Lower lobe of right lung (tissue), 2 donors: ENCODE measurements around the gene ATPAF1. TPM values are rescaled to one million over a fixed set of nuclear protein-coding genes. Genes with fewer than 3 reads are reported as not detected.

Experiments used
- ATAC-seq, 2 donors: fragments of 200-7000 bp; cut with Tn5 transposase; one replicate each; pipeline ENCODE4 v1.9.1; 2020 to 2022; ENCODE audit warnings: mild to moderate bottlenecking in 2 of 2, moderate library complexity in 2 of 2
- DNase-seq: peaks from one replicate; pipeline ENCODE4 v3.0.0-alpha.2; 2020
- H3K27ac ChIP-seq: fragments of 200-600 bp; one replicate; pipeline ENCODE4 v1.8.0; 2022
- H3K27me3 ChIP-seq: fragments of 200-600 bp; one replicate; pipeline ENCODE4 v1.8.0; 2022; ENCODE audit warnings: low read depth
- H3K36me3 ChIP-seq: fragments of 200-600 bp; one replicate; pipeline ENCODE4 v1.8.0; 2022; ENCODE audit warnings: mild to moderate bottlenecking
- H3K4me1 ChIP-seq: fragments of 200-600 bp; one replicate; pipeline ENCODE4 v1.8.0; 2022
- H3K4me3 ChIP-seq: fragments of 200-600 bp; one replicate; pipeline ENCODE4 v1.8.0; 2022; ENCODE audit warnings: mild to moderate bottlenecking
- H3K9me3 ChIP-seq: fragments of 200-600 bp; one replicate; pipeline ENCODE4 v1.8.0; 2022
- intact Hi-C: fragments of 100-400 bp; cut with DNase I; formaldehyde crosslinking; loops from one replicate; pipeline ENCODE4 v1.11.0; 2022
- long read RNA-seq: library from polyadenylated mRNA; unstranded; transcript quantifications from one replicate; pipeline ENCODE4 v2.0.0, GENCODE V29; 2021
- total RNA-seq: library from RNA; stranded (reverse); fragmentation: NEBNext Ultra II Directional; extraction: Animal tissue kit (Norgen Biotek cat#: 25700); gene quantifications from one replicate; pipeline ENCODE4 v1.2.1, GENCODE V29; 2021
- TF ChIP-seq, protein P1 (sequence below): fragments of 200-600 bp; IDR thresholded peaks from one replicate; pipeline ENCODE4 v1.8.0; 2022; ENCODE audit warnings: antibody characterized with exemption, mild to moderate bottlenecking
- donor health status: DM: no; HTN: yes; CAD: no; lungs with severe emphysema.

Gene ATPAF1, protein sequence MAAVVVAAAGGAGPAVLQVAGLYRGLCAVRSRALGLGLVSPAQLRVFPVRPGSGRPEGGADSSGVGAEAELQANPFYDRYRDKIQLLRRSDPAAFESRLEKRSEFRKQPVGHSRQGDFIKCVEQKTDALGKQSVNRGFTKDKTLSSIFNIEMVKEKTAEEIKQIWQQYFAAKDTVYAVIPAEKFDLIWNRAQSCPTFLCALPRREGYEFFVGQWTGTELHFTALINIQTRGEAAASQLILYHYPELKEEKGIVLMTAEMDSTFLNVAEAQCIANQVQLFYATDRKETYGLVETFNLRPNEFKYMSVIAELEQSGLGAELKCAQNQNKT
- 34.9 TPM for total RNA-seq
- long read RNA-seq, full-length matches to known transcripts: 94 of 105 reads
- long read RNA-seq, partial matches to known transcripts: 2 of 105 reads
- long read RNA-seq, other reads (novel, unspliced or antisense): 9 of 105 reads

DNA sequence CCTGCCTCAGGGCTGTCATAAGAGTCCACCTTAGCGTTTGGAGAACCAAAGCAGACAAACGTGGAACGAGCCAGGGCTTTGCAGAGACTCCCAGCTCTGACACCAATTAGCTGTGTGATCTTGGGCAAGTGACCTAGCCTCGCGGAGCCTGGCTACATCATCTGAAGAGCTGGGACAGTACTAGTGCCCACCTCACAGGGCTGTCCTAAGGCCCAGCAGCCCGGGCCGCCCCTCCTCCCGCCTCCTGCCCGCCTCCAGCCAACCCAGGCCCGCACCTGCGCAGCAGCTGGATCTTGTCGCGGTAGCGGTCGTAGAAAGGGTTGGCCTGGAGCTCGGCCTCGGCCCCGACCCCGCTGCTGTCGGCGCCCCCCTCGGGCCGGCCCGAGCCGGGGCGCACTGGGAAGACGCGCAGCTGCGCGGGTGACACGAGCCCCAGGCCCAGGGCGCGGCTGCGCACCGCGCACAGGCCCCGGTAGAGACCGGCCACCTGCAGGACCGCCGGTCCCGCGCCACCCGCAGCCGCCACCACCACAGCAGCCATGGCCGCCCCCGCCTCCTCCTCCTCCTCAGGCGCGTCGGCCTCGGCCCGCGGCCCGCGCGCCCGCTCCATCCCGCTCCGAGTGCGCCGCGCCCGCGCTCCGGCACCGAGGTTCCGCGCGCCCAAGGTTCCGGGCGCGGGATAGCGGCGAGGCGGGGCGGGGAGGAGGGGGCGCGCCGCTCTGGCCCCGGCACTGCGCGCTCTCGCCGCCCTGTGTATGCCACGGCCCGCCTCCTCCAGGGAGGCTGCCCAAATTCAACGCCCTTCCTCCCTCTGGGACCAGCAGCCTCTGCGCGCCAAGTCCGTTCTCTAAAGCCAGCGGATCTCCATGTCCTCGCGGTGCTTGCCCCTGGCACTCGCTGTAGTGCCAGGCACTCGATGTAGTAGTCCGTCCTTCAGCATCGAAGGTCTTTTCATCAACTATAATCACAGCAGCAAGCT is at the start of gene ATPAF1:
Gene ATPAF1, minus strand, starts transcription at position 583 of the 979 bp plus-strand sequence. Its CDS starts 42 bp downstream, at position 541.
- H3K9me3 ChIP-seq: no peaks in the 10 kb centered on the region
- ATAC-seq (peak; percentile 93 to 97), DNase-seq (peak; percentile 87)
- intact Hi-C loops: no loop called here
- TF ChIP-seq, protein P1, sequence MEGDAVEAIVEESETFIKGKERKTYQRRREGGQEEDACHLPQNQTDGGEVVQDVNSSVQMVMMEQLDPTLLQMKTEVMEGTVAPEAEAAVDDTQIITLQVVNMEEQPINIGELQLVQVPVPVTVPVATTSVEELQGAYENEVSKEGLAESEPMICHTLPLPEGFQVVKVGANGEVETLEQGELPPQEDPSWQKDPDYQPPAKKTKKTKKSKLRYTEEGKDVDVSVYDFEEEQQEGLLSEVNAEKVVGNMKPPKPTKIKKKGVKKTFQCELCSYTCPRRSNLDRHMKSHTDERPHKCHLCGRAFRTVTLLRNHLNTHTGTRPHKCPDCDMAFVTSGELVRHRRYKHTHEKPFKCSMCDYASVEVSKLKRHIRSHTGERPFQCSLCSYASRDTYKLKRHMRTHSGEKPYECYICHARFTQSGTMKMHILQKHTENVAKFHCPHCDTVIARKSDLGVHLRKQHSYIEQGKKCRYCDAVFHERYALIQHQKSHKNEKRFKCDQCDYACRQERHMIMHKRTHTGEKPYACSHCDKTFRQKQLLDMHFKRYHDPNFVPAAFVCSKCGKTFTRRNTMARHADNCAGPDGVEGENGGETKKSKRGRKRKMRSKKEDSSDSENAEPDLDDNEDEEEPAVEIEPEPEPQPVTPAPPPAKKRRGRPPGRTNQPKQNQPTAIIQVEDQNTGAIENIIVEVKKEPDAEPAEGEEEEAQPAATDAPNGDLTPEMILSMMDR: no peak
- H3K27me3 ChIP-seq: no peaks in the 10 kb centered on the region
- peak within 1 kb of the TSS; percentile 80 for H3K4me3 ChIP-seq
- peaks cover 19% of the 10 kb centered on the region for H3K36me3 ChIP-seq
- peak within 1 kb of the TSS; percentile 84 for H3K27ac ChIP-seq
- H3K4me1 ChIP-seq: peaks cover 21% of the 10 kb centered on the region

DNA sequence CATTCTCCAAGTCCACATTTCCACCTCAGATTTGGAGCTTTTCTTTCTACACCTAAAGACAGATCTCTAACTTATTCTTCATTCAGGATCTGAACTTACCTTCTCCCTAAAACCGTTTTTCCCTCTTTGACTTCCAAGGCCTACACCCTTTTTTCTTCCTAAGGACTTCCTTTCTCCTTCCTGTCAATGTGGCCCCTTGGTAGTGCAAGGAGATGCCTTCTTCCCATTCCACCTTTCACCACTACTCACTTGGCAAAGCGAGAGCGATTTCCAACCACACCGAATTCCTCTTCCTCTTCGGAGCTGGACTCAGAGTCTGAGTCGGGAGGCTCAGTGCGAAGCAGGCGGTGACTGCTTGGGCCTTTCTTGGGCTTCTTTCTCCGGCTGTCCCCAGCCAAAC is 49.5 kb upstream of the ATPAF1 start:
- Histone ChIP-seq H3K4me1 (peaks cover 43% of the 10 kb centered on the region), H3K27me3 (no peaks in the 10 kb centered on the region), H3K36me3 (peaks cover 42% of the 10 kb centered on the region), H3K4me3 (peak overlapping the region; percentile 90), H3K9me3 (no peaks in the 10 kb centered on the region), H3K27ac (peak overlapping the region; percentile 96)
- intact Hi-C loops: no loop called here
- ATAC-seq (no peak), DNase-seq (no peak)
- TF ChIP-seq, protein P1: no peak

DNA sequence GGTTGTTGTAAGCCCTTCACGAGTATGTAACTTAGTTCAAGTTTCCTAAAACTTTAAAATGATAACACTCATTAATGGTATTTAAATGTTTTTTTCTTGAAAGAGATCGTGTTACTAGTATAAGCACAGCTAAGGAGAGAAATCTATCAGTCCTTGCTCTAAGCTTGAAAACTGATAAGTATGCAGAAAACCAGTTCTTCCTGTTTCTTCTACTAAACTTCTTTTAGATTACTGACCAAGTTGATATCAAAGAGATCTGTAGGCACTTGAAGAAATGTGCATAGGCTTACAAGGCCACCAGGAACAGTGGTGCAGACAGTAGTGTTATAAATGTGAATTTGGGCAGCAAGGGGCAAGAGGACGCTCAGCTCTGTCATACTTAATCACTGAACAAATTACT is 46.8 kb upstream of the ATPAF1 start:
- no peak for ATAC-seq
- TF ChIP-seq, protein P1: no peak
- peaks cover 68% of the 10 kb centered on the region for H3K36me3 ChIP-seq
- intact Hi-C loops: no loop called here
- peaks cover 40% of the 10 kb centered on the region for H3K4me1 ChIP-seq
- no peak for DNase-seq
- H3K9me3 ChIP-seq: no peaks in the 10 kb centered on the region
- no peak overlapping the region for H3K27ac ChIP-seq
- no peak overlapping the region for H3K4me3 ChIP-seq
- H3K27me3 ChIP-seq: no peaks in the 10 kb centered on the region

DNA sequence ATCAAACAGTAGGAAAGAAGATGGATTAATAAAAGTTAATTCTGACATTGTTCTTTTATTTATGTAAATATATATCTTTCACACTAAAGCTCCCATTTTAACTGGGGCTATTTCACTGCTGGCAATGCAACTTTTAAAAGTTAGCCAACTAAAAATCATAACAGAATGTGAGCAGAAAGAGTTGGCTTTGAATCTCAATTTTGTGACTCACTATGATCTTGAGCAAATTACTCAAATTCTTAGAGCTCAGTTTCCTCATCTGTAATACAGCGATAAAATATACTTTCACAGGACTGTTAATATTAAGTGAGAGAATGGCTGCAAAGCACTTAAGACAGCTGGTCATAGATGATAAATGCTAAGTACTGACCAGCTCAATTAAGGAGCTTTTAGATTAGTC is 40.0 kb upstream of the ATPAF1 start:
- H3K27ac ChIP-seq: no peak overlapping the region
- H3K4me3 ChIP-seq: no peak overlapping the region
- H3K27me3 ChIP-seq: no peaks in the 10 kb centered on the region
- H3K9me3 ChIP-seq: no peaks in the 10 kb centered on the region
- no peak for DNase-seq
- TF ChIP-seq, protein P1: no peak
- H3K36me3 ChIP-seq: peaks cover 99% of the 10 kb centered on the region
- ATAC-seq: no peak
- intact Hi-C loops: no loop called here
- peaks cover 19% of the 10 kb centered on the region for H3K4me1 ChIP-seq

DNA sequence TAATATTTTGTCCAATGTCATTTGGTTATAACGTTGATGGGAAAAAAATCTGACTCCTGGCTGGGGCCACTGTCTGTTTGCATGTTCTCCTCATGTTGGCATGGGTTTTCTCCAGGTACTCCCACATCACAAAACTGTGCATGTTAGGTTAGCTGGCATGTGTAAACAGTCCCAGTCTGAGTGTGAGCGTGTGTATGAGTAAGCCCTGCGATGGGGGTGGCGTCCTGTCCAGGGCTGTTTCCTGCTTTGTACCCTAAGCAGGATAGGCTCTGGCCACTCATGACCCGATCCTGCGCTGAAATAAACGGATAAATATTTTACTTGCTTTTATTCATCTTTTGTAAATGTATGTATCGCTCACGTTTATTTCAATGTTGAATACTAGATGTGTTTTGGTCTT is 37.2 kb upstream of the ATPAF1 start:
- DNase-seq: no peak
- ATAC-seq: peak in 1 of 2 donors; percentile 64
- no peak overlapping the region for H3K27ac ChIP-seq
- TF ChIP-seq, protein P1: no peak
- H3K4me3 ChIP-seq: no peak overlapping the region
- H3K9me3 ChIP-seq: no peaks in the 10 kb centered on the region
- intact Hi-C loops: no loop called here
- peaks cover 19% of the 10 kb centered on the region for H3K4me1 ChIP-seq
- H3K36me3 ChIP-seq: peaks cover 86% of the 10 kb centered on the region
- no peaks in the 10 kb centered on the region for H3K27me3 ChIP-seq
